ENCODE results near the gene MPV17L2.

DNA sequence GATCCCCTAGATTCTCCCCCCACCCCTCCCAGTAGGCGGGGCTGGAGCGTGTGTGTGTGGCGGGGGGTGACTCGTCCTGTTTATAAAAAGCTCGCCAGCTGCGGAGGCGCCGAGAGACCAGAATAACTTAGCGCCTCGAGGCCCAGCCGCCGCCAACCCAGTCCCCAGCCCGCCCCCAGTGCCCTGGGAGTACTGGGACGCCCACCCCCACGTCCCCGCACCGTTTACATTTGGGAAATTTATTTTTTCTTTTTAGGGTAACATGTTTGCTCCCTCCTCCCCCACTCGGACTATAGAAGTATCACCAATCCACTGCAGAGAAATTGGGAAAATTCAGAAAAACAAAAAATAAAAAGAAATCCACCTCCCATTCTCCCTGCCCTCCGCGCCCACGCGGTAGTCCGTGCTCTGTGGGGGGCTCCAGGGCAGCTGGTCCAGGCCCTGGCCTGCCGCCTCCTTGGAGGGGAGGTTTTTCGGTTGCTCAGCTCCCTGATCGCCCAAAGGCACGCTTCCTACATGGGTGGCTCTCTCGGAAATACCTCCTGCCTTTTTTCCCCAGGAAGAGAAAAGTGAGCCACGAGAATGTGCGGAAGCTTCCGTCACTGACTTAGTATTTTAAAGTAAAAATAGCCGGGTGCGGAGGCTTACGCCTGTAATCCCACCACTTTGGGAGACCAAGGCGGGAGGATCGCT lies 12.3 kb downstream of the MPV17L2 start:
- TF ChIP-seq, protein P1, sequence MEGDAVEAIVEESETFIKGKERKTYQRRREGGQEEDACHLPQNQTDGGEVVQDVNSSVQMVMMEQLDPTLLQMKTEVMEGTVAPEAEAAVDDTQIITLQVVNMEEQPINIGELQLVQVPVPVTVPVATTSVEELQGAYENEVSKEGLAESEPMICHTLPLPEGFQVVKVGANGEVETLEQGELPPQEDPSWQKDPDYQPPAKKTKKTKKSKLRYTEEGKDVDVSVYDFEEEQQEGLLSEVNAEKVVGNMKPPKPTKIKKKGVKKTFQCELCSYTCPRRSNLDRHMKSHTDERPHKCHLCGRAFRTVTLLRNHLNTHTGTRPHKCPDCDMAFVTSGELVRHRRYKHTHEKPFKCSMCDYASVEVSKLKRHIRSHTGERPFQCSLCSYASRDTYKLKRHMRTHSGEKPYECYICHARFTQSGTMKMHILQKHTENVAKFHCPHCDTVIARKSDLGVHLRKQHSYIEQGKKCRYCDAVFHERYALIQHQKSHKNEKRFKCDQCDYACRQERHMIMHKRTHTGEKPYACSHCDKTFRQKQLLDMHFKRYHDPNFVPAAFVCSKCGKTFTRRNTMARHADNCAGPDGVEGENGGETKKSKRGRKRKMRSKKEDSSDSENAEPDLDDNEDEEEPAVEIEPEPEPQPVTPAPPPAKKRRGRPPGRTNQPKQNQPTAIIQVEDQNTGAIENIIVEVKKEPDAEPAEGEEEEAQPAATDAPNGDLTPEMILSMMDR (IDR thresholded peaks at IDR 0.05), result no peak
- no peak for TF ChIP-seq GATA3 (IDR thresholded peaks at IDR 0.05; ENCODE audit: borderline replicate concordance)
- TF ChIP-seq, protein P2, sequence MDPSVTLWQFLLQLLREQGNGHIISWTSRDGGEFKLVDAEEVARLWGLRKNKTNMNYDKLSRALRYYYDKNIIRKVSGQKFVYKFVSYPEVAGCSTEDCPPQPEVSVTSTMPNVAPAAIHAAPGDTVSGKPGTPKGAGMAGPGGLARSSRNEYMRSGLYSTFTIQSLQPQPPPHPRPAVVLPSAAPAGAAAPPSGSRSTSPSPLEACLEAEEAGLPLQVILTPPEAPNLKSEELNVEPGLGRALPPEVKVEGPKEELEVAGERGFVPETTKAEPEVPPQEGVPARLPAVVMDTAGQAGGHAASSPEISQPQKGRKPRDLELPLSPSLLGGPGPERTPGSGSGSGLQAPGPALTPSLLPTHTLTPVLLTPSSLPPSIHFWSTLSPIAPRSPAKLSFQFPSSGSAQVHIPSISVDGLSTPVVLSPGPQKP (IDR thresholded peaks at IDR 0.05; ENCODE audit: low read depth, low read length), result no peak
- no peak for TF ChIP-seq POLR2A (IDR thresholded peaks at IDR 0.05; ENCODE audit: low read length)
- TF ChIP-seq NR3C1 (IDR thresholded peaks at IDR 0.05), result no peak
- no peak for TF ChIP-seq BHLHE40 (IDR thresholded peaks at IDR 0.05; ENCODE audit: low read depth, low read length)
- no peak for TF ChIP-seq RAD21 (conservative IDR thresholded peaks at IDR 0.05 in 1 of 2, IDR thresholded peaks at IDR 0.05 in 1 of 2)
- TF ChIP-seq, protein P3, sequence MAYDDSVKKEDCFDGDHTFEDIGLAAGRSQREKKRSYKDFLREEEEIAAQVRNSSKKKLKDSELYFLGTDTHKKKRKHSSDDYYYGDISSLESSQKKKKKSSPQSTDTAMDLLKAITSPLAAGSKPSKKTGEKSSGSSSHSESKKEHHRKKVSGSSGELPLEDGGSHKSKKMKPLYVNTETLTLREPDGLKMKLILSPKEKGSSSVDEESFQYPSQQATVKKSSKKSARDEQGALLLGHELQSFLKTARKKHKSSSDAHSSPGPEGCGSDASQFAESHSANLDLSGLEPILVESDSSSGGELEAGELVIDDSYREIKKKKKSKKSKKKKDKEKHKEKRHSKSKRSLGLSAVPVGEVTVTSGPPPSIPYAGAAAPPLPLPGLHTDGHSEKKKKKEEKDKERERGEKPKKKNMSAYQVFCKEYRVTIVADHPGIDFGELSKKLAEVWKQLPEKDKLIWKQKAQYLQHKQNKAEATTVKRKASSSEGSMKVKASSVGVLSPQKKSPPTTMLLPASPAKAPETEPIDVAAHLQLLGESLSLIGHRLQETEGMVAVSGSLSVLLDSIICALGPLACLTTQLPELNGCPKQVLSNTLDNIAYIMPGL (CRISPR knock-in tag; IDR thresholded peaks at IDR 0.05; ENCODE audit: borderline replicate concordance), result no peak
- no peak for TF ChIP-seq ZFP36 (IDR thresholded peaks at IDR 0.05; ENCODE audit: borderline replicate concordance, partially characterized antibody)
- TF ChIP-seq RFX5 (IDR thresholded peaks at IDR 0.05), result no peak
- no peak for TF ChIP-seq SMC3 (IDR thresholded peaks at IDR 0.05)
- TF ChIP-seq CEBPB (IDR thresholded peaks at IDR 0.05), result no peak

Data from A549 (cell line).